Suppressor macrophage treated with lipopolysaccharide for 4 hours (primary cell): ENCODE results near the gene C20orf173.
"Not testable (repeated sequence)": the region's sequence is repeated elsewhere in the genome, so short reads cannot be mapped to it uniquely, and the experiment has no call there.

Experiments used
- DNase-seq: peaks from one replicate; pipeline ENCODE4 v3.0.0-alpha.2; 2020

The C20orf173 gene, protein sequence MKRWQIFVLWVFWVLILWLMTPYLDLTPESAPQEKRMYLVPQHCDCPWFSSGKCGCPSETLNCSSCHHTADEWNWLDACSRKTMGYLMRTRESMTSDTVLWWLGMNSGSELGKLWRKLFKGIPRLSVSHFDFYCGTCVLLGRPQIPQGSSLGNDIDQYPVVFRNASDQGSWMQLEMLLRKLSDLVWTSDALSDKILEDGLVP

DNA sequence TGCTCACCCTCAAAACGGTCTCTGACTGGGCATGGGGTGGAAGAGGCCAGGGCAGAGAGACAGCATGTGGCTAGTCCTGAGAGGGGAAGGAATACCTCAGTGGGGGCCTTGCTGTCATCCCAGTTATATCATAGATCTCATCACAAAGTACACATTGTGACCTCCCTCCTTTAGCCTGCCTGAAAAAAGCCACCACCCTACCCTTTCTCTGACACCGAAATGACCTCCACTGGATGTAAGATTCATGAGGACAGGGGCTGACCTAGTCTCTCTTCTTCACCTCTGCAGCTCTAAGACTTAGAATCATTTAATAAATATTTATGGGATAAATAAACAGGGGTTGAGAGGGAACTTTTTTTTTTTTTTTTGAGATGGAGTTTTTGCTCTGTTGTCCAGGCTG lies at the start of gene C20orf173:
TSS of gene C20orf173 (minus strand) at position 101 of the 400 bp plus-strand sequence. CDS start 279 bp downstream, outside the sequence.
- no peak for DNase-seq

DNA sequence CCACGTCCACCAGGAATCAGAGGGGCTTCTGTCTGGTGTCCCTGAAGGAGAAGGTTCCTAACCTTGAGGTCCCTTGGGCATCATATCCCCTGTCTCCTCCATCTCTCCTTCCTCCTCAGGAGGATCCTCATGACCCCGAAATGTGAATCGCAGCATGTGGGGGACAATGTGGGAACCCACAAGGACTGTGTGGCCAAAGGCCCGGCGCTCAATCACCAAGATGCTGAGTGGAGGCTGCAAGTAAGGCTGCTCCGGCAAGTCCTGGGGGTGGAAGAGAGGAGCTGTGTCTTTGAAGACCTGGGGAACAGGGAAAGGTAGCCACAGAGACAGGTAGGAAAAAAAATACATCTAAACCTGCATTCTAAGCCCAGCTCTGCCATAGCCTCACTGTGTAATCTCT lies 49.7 kb upstream of the C20orf173 start:
- DNase-seq, result no peak

DNA sequence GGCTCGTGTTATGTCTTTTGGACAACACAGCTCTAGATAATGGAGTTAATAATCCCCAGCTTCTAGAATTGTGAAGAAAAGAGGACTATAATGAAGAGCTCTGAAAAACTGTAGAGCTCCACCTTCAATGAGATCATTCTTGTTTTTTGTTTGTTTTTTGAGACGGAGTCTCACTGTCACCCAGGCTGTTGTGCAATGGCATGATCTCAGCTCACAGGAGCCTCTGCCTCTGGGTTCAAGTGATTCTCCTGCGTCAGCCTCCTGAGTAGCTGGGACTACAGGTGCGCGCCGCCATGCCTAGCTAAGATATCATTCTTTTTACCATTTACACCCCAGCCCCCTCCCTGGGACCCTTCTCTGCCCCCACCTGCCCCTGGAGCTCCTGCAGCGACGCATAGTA lies 49.0 kb upstream of the C20orf173 start:
- DNase-seq, result no peak

DNA sequence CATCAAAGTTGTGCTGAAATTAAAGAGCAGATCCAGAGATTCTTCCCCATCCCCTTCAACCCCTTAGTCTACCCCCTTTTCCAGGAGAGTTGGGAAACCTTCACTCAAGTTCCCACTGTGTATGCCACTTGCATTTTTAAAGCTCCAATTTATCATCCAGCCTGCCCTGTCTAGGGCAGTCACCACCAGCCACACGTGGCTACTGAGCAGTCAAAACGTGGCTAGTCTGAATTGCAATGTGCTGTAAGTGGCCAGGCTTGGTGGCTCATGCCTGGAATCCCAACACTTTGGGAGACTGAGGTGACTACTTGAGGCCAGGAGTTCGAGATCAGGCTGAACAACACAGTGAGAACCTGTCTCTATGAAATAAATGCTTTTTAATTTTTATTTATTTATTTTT lies 47.4 kb upstream of the C20orf173 start:
- no peak for DNase-seq

DNA sequence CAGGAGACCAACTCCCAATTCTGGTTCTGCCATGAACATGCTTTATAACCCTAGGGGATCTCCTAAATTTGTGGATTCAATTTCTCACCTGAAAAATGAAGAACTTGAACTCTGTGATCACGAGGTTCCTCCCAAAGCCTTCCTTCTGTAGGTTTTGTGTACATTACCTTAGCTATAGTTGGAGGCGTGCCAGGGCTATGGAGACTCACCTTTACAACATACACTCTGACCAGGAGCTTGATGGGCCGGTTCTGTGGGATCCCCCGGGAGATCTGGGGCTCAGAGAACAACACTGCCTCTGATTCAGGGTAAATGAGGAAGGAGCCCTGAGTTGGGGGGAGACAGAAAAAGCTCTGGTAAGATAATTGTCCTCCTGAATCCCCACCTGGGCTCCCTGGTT lies 46.5 kb upstream of the C20orf173 start:
- DNase-seq, result no peak

DNA sequence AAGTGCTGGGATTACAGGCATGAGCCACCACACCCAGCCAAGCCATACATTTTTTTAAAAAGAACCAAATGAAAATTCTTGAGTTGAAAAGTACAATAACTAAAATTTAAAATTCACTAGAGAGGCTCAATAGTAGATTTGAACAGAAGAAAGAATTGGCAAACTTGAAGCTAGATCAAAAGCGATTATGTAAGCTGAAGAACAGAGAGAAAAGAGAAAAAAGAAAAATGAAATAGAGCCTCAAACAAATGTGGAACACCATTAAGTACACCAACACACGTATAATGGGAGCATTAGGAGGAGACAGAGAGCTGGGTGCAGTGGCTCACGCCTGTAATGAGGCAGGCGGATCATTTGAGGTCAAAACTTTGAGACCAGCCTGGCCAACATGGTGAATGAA lies 43.4 kb upstream of the C20orf173 start:
- no peak for DNase-seq

DNA sequence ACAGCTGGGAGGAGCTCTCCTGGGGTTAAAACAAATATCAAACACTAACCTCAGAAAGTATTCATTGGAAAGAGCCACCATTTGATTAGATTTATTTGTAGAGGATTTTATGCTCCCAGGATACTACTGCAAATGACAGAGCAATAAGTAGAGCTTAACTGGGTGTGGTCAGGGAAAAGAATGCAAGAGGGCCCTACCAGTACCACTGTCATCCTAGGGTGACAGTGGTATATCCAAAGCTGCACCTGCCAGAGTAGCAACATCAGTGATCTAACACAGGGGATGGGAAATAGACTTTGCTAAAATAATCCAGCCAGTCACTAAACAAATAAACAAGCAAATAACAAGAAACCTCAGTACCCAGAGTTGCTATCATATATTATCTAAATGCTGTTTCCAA lies 42.1 kb upstream of the C20orf173 start:
- DNase-seq, result no peak

DNA sequence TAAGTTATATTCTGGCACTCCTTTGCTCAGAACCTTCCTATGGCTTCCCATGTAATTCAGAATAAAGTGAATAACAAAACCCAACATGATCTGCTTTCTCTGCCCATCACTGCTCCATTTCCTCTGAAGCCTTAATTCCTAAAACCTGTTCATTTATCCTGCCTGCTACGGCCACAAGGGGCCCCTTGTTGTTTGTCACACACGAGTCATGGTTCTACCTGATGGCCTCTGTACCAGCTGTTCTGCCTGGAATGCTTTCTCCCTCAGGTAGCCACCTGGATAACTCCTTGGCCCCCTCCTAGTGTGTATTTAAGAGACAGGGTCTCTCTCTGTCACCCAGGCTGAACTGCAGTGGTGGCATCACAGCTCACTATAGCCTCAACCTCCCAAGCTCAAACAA lies 39.2 kb upstream of the C20orf173 start:
- DNase-seq, result no peak

DNA sequence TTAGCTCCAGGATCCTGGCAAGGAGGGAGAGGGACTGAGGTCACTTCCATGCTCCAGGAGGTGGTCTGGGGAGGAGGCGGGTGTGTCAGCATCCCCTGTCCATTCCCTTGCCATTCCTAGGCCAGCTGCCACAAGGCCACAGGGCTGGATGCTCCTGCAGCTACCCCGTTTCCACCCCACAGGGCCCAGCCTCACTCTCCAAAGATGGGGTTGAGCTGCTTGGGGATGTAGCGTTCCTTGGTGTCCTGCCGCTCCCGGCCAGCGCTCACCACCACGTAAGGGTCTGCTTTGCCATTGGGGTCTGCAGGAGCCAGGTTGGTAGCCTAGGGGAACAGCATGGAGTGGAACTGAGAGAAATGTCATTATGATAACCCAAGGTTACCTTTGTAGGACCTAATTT lies 35.5 kb upstream of the C20orf173 start:
- no peak for DNase-seq

DNA sequence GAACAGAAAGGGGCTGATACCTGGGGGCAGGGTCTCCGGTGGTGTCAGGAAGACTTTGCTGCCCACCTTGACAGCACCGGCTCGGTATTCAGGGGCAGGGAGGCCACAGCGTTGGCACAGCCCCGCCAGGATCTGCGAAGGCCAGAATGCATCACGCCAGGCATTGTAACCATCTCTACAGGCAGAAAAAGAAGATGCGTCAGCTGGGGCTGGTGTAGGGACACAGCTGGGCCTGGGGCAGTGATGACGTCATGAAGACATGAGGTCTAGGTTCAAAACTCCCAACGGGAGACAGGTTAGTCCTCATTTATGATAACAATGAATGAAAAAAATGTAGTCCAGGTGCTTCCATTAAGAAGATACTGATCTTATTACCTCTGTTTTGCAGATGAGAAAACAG lies 34.4 kb upstream of the C20orf173 start:
- DNase-seq, result no peak

DNA sequence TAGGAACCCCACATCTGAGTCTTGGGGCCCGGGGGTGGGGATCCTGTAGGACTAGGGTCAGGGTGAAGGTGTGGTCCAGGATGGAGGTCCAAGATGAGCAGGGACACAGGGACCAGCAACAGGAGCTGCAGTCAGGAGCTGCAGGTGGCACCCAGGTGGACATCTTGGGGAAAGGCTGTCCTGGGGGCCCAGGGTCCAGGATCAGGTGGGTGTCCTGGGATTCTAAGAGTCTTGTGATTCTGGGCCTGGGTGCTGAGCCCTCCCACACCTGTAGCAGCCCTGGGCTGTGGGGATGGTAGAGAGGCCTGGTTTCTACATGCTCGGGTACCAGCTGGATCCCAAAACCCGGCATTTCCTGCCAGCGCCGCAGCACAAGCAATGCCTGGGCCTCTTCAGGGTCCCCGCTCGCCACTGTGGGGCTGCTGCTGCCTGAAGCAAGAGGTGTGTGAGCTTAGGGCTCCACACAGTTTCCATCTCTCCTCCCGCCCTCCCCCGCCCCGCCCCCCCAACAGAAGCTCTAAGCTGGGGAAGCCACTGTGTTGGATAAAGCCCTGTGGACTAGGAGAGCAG lies 33.2 kb upstream of the C20orf173 start:
- DNase-seq, result no peak

DNA sequence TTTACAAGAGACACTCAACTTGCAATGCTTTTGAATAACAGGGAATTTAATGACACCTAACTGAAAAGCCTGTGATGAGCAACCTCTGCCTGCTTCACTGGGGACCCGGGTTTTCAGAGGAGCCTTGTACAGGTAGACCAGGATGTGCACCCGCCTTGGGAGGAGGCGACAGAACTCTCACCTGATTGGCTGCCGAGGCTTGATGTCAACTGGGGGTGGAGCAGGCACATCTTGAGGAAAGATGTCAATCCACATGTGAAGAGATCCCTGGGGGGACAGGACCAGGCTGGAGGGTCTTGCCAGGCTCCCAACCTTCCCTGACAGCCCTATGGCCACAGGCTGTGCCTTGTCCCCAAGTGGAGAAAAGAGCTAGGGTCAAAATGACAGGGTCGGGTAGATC lies 32.2 kb upstream of the C20orf173 start:
- DNase-seq, result no peak

DNA sequence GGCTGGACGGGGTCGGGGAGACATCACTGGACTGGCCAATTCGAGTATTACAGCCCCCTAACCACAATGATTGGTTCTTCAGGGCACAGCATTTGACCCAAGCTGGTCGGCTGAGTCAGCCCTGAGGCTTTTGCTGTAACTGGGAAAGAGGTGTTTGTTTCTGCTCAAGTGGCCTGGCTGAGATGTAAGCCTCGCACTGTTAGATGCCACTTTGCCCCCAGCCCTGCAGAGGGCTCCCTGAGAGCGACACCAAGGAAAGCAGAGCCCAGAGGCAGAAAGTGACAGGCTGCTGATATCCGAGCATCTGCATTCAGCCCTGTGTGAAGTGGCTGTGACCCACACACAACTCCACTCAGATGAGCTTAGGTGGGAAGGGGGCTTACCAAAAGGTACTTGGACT lies 31.8 kb upstream of the C20orf173 start:
- DNase-seq, result no peak

DNA sequence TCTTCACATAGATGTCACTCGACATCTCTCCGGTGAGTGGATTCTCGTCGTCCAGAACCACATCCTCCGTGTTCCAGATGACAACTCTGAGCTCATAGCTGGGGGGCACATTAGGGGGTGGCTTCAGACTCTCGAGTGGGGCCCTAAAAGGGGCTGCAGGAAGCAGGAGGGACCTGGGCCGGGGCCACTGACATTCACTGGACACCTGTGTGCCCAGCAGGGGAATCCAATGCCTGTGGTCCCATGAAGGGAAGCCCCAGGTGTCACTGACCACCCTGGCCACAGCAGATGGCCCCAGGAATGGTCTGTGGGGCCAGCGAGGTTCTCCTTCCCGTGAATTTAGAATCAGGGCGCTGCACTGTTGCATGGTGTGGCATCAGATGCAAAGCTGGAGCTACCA lies 31.1 kb upstream of the C20orf173 start:
- no peak for DNase-seq

DNA sequence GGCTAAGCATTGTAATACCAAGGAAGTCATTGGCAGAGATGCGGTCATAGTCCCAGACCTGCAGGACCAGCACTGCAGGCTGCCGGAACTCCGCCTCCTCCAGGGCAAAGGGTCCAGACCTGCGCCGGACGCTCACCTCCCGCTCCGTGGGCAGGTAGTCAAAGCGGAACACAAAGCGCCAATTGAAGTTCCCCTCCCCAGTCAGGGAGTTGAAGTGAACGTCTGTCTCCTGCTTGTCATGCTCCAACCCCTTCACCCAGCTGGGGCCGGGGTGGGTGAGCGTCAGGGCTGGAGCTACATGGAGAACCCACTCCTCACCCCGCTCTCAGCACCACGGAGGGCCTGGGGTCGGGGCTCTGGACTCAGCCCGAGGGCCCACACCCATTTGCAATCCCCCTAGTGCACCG lies 30.7 kb upstream of the C20orf173 start:
- DNase-seq, result no peak

DNA sequence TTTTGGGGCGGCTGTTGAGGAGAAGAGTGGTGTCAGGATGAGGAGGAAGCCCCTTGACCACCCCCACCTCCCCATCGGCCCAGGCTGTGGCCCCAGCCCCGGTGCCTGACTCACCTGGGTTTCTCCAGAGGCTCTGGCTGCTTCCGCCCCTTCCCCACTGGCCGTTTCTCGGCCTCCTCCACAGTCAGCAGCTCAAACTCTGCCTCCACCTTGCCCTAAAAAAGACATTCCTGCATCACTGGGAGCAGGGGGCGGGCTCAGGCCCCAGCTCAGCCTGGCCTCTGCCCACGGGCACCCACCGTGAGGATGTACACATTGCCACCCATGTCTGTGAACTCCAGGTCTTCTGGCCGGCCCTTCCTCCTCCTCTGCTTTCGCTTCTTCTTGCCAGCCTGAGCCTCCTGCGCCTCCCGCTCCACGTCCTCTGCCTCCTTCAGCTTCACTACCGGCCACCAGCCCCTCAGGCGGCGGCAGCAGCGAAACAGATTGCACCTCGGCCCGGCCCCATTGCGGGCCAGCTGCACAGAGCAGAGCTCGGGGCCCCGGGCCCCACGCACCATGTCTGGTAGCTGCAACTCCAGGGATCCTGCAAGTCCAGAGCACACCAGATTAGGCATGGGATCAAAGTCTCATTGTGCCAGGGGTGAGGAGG lies 29.7 kb upstream of the C20orf173 start:
- DNase-seq, result no peak

DNA sequence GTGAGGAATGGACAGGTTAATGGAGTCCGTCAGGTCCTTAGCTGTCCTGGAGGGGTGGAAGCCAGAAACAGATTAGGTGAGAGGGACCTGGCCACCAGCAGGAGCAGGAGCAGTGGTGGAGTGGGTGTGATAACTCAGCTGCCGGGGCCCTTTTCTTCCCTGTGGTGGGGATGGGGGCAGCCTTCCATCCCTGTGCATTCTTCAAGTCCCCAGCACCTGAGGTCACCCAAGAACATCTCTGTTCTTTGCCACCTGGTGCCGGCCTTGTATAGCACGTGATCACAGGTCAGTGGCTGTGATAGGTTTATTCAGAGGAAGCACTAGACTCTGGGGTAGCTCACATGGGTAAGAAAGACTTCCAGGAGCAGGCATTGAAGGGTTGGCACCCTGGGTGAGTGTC lies 29.0 kb upstream of the C20orf173 start:
- no peak for DNase-seq

DNA sequence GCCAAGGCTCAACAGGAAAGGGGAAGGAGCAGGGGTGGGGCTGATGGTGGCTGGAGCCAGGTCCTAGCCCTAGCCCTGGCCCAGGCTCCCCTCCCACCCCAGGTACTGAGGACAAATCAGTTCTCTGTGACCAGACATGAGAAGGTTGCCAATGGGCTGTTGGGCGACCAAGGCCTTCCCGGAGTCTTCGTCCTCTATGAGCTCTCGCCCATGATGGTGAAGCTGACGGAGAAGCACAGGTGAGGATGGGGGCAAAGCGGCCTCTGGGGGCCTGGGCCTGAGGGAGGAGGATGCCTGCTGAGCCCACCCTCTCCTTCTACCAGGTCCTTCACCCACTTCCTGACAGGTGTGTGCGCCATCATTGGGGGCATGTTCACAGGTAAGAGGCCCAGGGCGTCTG lies 27.4 kb upstream of the C20orf173 start:
- no peak for DNase-seq

DNA sequence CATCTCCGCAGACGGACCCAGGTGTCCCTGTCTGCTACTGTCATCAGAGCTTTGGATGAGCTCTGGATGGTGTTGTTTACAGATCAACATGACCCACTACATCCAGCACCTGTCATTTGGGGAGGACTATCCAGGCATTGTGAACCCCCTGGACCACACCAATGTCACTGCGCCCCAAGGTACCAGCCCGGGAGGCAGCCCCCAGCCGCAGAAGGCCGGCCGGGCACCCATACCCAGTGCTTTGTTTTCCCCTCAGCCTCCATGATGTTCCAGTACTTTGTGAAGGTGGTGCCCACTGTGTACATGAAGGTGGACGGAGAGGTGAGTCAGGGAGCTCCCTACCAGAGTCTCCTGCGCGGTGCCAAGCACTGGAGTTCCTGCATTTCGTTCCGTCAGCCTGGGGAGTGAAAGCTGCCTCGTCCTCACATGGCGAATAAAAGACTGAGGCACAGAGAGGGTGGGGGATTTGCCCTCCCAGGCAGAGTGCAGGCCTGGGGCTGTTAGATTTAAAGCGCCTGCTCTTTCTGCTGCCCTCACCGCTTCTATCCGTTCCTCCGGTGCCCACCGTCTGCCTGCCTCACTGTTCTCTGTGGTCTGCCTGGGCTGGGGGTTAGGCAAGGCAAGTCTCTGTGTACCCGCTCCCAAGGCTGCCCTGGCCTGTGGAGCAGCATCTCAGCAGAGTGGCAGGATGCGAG lies 26.6 kb upstream of the C20orf173 start:
- no peak for DNase-seq

DNA sequence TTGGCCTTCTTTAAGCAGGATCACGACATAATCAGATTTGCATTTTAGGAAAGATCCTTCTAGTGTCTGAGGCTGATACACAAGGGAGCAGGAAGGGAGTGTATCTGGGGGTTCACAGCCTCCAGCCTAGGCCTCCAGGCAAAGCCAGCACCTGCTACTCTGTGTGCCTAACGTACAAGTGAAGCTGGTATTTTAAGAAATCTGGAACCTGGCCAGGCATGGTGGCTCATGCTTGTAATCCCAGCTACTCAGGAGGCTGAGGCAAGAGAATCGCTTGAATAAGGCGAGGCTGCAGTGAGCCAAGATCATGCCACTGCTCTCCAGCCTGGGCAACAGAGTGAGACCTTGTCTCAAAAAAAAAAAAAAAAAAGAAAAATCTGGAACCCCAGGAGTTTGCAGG lies 26.0 kb upstream of the C20orf173 start:
- not testable (repeated sequence) for DNase-seq

DNA sequence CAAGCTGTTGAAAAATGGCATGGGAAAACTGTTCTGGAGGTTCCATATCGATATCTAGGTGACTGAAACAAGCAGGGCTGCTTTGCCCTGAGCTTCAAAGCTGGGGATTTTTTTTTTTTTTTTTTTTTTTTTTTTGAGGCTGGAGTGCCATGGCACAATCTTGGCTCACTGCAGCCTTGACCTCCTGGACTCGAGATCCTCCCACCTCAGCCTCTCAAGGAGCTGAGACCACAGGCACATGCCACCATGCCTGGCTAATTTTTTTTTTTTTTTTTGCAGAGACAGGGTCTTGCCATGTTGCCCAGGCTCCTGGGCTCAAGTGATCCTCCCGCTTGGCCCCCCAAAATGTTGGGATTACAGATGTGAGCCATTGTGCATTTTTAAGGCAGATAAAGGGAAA lies 23.5 kb upstream of the C20orf173 start:
- DNase-seq, result no peak

DNA sequence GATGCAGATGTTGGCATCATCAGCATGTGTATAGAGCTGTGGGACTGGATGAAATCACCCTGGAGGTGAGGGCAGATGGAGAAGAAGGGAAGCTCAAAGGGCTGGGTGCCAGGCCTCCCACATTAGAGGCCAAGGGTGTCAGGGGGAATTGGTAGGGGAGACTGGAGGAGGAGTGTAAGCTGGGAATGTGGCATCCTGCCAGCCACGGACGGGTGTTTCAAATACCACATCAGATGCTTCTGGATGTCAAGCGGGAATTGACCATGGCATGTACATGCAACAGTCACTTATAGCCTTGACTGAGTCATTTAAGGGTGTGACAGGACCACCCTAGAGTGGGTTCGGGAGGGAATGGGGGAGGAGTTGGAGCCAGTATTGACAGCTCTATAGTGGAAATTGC lies 22.1 kb upstream of the C20orf173 start:
- DNase-seq, result no peak

DNA sequence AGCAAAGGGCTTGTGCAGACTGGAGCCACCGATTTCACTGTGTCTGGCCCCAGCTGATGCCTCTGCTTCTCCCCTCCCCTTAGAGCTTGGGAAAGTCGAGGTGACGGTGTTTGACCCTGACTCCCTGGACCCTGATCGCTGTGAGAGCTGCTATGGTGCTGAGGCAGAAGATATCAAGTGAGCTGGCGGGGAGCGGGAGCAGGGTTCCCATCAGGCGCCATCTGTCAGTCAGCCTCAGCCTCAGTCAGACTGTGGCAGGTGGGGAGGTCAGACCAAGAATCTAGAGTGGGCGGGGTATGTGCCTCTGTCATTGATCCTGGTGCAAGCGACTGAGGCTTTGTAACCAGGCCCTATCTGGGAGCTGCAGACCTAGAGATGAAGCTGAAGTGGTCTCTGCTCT lies 17.9 kb upstream of the C20orf173 start:
- DNase-seq, result no peak

DNA sequence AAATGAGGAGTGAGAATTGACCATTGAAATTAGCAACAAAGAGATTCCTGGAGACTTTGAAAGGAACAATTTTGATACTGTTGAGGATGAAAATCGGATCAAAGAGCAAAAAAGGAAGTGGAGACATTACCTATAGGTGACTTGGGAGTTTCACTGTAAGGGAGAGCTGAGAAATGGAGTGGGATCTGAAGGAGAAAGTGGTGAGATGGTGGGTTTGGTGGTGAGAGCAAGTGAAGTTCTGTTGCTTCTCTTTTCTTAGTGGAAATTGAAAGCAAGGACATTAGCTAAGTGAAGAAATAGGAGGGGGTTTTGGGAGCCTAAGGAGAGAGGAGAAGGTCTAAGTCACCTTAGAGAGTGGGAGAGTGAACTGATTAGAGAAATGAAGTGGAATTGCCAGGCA lies 16.7 kb upstream of the C20orf173 start:
- no peak for DNase-seq
